Activated CD8-positive, alpha-beta memory T cell treated with anti-CD3 and anti-CD28 coated beads, Interleukin-2, amount 50 U/mL, for 1 hour (primary cell): ENCODE data around the gene CA11.
"Not testable (repeated sequence)": the region's sequence is repeated elsewhere in the genome, so short reads cannot be mapped to it uniquely, and the experiment has no call there.

ENCODE experiments used
- DNase-seq: peaks from one replicate; pipeline ENCODE4 v3.0.0-alpha.2; 2020; ENCODE audit errors: extremely low read depth

CA11 gene

DNA sequence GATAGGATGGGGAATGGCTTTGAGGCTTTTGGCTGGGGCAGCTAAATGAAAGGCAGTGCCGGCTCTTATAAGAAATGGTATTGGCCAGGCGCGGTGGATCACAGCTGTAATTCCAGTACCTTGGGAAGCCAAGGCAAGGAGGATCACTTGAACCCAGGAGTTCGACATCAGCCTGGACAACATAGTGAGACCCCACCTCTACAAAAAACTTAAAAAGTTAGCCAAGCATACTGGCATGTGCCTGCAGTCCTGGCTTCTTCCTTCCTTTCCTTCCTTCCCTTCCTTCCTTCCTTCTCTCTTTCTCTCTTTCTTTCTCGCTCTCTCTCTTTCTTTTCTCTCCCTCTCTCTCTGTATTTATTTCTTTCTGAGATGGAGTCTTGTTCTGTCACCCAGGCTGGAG is 3.1 kb downstream of the CA11 start:
- no peak for DNase-seq

DNA sequence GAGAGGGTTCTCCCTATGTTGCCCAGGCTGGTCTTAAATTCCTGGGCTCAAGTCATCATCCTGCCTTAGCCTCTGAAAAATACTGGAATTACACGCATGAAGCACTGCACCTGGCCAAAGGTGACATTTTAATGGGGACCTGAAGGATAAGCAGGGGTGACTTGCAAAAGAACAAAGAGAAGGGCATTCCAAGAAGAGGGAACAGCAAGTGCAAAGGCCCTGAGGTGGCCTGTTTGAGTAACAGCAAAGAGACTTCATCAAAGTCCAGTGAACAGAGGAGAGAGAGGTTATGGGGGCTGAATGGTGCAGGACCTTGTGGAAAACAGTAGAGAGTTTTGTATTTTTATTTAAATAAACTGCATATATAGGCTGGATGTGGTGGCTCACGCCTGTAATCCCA is 4.1 kb downstream of the CA11 start:
- DNase-seq: no peak

DNA sequence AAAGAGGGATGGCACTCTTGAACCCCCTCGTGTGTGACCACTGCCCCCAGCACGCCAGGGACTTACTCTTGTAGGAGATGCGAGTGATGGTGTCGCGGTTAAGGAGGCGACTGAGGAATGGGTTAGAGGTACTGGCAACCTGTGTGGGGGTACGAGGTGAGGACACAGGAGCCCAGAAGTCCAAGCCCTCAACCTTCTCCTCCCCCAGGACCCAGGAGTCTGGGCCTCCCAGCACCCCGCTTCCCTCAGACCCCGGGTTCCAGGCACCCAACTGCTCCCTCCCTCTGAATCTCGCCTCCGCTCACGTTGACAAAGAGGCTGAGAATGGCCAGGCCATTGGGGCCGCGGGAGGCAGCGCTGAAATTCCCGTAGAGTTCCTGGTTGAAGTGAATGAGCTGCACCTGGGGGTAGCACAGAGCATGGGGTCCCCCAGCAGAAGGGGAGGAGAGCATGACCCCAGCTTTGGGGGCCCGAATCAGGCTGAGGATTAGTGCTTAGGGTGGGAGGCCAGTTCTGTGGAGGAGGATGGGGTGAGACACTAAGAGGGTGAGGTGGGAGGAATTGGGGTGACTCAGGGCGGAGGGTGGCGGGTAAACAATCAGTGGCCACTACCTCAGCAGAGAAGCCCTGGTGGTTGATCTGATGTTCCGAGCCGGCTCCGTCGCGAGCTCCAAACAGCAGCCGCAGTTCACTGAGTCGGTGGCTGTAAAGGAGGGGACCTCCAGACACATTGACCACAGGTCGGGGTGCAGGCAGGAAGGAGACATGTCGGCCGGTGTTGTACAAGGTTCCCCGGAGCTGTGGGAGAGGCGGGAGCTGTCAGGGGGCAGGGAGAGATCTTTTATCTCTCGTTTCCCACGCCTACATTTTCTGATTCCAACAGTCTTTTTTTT is 6.3 kb downstream of the CA11 start:
- DNase-seq: no peak

DNA sequence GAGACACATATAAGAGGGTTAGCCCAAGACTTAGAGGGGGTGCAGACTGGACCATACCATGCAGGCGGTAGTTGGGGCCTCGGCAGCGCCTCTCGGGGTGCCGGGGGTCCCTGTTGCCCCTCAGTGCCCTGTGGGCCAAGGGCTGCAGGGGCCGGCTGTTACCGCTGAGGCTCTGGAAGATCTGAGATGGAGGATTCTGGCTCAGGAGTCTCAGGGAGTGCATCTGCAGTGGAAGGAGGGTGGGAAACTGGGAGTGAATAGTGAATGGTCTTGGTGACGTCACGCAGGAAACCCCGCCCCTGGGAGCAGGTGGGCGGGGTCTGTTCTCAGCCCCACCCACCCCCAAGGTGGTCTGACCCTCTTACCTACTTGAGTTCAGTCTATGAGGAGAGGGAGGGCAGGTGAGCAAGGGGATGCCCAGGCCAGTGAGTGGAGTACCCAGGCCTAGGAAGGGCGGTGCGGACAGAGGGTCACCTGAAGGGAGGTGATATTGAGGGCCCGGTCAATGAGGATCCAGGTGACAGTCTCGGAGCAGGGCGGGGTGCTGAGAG is 7.1 kb downstream of the CA11 start:
- no peak for DNase-seq

DNA sequence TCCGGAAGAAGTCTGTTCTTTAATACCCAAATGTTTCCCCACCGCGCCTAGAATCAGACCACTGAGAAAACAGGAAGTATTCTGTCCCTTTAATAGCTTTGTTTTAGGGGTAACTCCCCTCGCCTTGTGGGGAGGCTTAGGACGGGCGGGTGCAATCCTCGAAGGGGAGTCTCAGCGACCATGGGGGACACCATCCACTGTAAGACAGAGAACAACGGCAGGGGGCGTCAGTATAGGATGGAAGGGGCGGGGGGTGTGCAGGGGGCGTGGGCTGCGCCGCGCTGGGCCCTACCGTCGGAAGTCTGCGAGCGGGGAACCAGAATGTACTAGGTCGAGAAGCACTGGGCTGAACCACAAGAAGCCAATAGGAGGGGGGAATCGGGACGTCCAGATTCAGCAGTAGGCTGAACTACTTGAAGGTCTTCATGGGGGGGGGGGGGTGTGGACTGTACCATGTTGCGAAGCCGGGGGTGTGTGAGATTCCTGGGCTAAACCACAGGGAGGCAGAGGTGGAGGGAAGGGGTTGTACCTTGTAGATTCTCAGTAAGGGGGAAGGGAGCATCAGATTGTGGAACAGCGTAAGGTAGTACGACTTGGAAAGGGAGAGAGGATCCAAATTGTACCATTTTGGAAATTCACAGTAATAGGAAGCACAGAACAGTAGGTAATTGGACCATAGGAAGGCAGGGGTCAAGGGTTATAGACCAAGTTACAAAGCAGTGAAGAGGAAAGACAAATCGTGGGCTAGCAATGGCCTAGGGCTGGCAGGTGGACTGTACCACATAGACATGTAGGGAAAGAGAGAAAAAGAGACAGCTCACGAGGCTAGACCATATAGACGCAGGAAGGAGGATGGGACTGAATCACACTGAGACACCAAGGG is 7.8 kb downstream of the CA11 start:
- DNase-seq: peak; percentile 73

DNA sequence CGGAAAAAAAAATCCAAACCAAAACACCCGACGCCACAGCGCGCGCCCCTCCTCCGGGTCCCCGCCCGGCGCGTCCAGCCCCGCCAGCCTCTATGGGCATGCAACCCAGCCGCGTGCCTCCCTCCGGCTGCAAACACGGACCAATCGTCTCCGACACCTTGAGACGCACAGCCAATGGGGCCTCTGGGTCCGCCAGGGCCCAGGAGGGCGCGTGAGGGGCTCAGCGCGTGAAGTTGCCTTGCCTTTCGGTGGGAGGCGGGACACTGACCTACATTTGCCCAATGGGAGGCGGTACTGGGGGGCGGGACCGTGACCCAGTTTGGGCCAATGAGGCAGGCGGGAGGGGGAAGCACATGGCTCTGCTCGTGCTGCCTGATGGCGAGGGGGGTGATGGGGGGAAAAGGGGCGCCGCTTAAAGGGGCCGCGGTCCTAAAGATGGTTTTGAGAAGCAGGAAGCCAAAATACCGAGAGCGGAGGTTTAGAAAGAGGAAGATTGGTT is 8.5 kb downstream of the CA11 start:
- peak; percentile 100 for DNase-seq

DNA sequence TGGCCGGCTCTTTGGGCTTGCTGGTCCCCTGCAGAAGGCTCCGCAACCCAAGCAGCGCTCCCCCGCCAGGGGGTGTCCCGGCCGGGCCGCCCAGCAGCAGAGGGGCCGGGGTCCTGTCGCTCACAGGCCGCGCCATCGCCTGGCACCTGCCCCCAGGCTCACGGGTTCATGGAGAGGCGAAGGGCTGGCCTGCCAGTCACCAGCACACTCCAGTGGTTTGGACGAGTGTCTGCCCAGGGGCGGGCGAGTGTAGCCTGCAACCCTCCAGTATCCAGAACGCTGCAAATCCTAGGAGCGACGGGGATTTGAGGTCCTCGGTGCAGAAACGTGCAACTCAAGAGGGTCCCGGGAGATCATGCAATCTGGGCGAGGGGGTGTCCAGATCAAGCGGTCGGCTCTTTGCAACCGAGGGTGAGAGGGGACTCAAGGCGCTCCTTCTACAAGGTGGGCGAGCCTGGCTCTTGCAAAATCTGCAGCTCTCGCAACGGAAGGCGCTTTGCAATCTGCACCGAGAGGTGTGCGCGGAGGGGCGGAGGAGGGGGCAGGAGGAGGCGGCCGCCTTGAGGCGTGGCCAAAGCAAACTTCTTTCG is 9.0 kb downstream of the CA11 start, which contains the start of gene DBP:
Gene DBP, minus strand, starts transcription at position 521 of the 590 bp plus-strand sequence. Its CDS starts 385 bp downstream, at position 136.
- no peak for DNase-seq

DNA sequence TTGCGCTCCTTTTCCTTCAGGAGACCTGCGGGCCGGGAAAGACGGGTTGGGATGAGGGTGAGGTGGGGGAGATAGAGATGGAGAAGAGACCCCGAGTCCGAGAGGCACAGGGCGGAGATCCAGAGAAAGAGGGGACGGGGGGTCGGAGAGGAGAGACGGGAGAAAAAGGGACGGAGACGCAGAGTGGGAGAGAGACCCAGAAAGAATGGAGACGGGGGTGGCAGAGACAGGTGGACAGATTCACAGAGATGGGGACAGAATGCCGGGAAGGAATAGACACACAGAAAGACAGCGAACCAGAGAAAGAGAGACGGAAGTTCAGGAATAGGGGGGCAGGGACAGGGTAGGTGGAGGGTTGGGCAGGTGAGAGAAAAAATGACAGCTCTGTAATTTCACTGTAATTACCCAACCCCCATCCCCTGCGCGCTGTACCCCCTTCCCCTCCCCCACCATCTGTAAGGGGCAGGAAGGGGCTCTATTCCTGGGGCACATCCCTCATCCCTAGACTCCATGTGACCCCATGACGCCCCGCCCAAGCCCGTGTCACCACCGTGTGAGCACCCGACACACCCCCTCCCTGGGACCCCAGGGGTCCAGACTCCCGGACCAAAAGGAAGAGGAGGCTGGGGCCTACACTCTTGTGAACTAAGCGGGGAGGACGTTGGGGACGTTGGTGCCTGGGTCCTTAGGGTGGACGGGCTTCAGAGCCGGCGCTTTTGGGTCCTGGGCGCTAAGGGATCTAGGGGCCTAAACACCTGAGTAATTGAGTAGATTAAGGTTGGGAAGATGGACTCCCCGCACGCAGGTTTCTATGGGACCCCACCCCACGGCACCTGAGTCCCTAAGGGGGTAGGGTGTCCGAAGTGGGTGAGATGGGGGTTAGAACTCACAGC is 9.8 kb downstream of the CA11 start:
- no peak for DNase-seq

DNA sequence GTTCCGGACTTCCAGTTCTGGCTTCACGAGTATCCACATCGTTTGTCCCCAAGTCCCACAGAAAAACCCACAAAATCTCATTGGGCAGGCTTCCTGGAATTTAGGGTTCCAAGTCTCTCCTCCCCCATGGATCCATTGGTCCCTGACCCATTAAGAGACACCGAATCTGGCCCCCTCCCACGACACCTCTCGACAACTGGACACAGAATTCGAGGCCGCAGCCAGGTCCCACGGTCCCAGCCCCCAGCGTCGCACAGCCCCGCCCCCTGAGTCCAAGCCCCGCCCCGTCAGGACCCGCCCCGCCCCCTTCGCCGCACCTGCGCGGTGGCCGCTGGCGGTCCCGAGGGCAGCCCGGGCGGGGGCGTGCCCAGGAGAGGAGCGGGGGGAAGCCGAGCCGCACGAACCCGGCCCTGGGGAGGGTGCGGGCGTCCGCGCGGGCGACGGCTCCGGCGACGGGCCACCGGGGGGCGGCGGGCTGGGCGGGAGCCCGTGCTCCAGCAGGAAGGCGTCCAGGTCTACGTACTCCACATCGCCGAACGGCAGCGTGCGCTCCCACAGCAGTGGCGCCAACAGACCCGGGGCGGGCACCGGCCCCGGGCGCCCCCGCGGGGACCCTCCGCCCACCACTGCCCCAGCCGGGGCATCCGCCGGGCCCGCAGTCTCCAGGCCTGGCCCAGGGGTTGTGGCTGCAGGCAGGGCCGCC is 10.6 kb downstream of the CA11 start:
- no peak for DNase-seq

DNA sequence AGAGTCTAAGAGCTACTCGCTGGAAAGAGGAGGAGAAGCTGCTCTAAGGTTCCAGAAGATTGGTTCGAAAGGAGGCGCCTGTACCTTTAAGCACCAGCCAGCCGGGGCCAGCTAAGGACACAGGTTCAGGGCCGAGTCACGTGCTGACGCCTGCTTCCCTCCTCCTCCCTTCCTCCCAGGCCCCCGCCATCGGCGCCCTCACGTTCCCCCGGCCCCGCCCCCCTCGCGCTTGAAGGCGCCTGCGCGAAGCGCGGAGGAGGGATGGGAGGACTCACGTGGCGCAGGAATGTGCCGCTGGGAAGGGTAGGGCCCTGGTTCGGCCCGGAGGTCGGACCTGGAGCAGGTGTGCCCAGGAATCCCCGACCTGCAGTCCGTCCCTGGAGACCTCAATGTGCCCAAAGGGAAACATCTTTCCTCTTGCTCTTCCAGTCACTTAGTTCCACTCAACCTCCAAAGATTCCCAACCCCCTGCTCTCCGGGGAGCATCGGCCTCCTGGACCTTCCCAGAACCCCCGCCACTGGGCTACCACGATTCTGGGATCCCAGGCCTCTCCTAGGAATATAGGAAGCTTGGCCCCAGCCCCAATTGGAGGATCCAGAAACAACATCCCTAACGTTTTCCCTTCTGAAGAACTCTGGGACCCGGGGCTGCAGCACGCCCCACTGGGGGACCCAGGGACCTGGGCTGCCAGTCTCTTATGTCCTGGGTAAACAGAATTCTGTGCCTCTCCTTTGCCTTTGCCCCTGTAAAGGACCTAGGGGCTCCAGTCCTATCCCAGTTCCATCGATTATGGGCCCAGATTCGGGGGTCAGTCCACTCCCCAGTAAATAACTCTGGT is 11.3 kb downstream of the CA11 start:
- peak; percentile 77 for DNase-seq

DNA sequence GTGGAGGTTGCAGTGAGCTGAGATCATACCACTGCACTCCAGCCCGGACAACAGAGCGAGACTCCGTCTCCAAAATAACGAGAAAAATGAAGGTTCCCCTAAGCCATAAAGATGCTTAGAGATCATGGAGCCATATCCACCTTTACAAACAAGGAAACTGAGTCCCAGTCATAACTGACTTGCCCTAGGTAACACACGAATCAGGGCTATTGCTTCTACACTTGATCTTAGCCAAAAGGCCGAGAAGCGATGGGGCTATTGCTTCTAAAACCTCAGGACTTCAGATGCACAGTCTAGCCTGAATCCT is 12.0 kb downstream of the CA11 start:
- no peak for DNase-seq

DNA sequence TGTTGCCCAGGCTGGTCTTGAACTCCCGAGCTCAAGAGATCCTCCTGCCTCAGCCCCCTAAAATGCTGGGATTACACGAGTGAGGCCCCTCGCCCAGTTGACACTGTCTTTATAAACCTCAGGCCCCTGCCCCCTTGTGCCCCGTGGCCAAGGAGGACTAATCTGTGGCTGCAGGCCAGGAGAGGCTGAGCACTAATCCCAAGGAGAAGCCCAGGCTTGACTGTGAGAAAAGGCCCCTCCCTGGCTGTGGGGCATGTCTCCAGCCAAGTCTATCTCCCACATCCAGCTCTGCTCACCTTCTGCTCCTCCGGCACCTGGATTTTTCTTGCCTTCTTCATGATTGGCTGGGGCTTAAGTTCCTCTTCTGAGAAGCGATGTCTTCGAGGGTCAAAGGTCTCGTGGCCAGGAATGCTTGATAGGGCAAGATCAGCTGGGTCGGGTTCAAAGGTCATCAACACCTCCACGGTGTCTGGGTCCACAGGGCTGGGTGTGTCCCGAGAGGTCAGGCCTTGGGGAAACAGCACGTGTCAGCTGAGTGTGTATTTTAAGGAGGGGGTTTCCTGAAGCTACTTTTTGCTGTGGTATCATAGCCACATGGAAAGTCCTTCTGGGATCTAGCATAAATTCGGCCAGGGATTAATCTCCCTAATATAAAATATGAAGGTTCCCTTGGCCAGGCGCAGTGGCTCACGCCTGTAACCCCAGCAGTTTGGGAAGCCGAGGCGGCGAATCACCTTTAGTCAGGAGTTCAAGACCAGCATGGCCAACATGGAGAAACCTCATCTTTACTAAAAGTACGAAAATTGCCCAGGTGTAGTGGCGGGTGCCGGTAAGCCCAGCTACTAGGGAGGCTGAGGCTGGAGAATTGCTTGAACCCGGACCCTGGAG is 12.6 kb downstream of the CA11 start:
- no peak for DNase-seq

DNA sequence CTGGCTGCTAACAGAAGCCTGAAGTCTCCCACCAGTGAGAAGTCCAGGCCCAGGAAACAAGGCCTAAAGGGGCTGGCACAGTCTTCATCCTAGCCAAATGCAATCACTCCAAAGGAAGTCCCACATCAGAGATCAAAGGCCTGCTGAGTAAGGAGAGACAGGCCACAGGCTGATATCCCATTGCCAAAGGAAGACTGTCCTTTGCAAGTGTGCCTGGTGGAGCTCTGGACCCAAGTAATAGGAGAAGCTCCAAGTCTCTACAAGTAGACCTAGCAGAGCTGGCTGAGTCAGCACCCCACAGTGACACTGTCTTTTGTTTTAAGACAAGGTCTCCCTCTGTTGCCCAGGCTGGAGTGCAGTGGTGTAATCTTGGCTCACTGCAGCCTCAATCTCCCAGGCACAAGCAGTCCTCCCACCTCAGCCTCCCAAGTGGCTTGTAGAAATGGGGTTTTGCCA is 13.3 kb downstream of the CA11 start:
- no peak for DNase-seq

DNA sequence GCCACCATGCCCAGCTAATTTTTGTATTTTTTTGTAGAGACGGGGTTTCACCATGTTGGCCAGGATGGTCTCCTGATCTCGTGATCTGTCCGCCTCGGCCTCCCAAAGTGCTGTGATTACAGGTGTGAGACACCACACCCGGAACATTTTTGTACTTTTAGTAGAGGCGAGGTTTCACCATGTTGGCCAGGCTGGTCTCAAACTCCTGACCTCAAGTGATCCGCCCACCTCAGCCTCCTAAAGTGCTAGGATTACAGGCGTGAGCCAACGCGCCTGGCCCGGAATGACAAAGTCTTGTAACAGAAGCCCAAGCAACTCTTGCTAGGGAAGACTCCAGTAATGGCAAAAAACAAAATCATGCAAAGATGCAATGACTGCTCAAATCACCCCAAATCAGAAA is 13.7 kb downstream of the CA11 start:
- DNase-seq: not testable (repeated sequence)

DNA sequence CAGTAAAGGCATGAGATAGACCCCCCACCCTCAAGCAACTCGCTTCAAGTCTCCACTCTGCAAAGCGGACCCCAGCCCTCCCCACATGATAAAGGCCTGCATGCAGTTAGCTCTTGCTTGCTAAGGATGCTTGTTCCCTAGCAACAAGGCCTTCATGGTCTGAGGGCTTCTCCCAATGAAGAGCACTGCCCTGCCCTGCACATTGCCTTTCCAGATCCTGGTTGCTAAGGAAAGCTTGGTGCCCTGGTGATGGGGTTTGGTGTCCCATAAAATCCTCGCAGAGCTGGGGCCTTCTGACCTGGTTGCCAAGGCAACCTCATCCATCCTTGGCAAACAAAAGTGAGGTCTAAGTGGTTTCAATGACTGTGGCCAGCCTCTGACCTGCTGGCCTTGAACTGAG is 14.8 kb downstream of the CA11 start:
- DNase-seq: no peak

DNA sequence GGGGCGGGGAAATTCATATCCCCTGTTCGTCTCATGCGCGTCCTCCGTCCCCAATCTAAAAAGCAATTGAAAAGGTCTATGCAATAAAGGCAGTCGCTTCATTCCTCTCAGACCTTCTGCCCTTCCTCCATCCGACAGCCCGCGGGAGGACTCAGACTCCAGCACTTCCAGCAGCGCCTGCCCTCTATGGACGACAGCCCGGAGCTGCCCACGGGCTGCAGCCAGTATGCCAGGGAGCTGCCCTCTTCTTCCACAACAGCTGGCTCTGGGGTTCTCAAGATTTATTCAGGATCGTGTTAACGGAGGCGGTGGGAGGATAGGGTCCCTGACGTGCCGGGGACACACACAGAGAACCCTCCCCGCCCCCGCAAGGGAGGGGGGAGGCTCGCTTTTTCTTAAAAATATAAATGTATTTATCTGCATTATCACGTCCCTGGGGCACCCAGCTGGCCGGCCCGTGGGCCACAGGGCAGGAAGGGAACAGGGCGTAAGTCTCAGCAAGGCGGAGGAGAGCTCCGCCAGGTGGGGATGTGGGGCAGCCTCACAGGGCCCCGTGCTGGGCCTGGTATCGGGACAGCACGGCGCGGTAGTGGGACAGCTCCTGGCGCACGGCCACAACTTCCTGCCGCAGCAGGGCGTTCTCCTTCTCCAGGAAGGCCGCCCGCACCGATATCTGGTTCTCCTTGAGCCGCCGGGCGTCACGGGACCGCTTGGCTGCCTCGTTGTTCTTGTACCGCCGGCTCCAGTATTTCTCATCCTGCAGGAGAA is 15.5 kb downstream of the CA11 start:
- DNase-seq: no peak

DNA sequence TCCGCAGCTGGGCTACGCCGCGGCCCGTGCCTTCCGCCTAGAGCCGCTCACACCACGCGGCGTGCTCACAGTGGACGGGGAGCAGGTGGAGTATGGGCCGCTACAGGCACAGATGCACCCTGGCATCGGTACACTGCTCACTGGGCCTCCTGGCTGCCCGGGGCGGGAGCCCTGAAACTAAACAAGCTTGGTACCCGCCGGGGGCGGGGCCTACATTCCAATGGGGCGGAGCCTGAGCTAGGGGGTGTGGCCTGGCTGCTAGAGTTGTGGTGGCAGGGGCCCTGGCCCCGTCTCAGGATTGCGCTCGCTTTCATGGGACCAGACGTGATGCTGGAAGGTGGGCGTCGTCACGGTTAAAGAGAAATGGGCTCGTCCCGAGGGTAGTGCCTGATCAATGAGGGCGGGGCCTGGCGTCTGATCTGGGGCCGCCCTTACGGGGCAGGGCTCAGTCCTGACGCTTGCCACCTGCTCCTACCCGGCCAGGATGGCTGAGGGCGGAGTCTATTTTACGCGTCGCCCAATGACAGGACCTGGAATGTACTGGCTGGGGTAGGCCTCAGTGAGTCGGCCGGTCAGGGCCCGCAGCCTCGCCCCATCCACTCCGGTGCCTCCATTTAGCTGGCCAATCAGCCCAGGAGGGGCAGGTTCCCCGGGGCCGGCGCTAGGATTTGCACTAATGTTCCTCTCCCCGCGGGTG is 16.2 kb downstream of the CA11 start:
- no peak for DNase-seq
